Embryonic facial prominence (tissue), 1 donor: ENCODE data around the gene P4HA2.

ENCODE experiments used
- DNase-seq: peaks from one replicate; pipeline ENCODE4 v3.0.0-alpha.2; 2016; ENCODE audit errors: extremely low spot score

The P4HA2 gene

DNA sequence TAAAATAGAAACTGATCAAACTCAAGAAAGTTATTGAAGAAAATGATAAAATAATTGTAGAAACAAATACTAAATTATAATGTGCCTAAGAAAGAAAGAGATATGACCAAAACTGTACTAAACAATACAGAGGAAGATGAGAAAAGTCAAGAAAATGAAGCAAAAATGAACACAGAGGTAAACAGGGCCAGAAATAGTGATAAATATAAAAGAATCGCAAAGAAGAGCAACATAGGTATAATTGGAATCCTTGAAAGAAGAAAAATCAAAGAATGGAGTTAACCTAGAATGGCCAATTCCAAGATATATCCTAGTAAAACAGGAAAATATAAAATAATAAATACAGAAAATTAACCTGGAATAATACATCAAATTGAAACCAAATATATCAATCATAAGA is 84.5 kb downstream of the P4HA2 start:
- DNase-seq, result no peak

DNA sequence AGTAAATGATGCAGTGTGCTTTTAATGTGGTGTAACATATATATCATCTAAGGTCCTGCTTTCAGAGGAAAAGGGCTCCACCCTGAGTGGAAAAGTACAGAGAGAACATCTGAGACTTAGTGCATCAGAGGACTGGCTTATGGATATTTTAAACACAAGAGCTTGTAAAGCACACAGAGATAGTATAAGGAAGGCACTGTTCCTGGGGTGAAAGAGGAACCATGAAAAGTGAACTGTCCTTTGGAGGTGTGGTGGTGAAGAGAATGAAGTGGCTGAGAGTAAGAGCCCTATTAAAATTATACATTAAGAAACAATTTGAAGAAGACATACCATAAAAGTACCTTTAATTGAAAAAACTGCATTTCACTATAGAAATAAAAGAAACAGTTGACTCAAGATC is 85.2 kb downstream of the P4HA2 start:
- no peak for DNase-seq
